HG03575 (cell line): ENCODE data around the gene ARID2.

Experiments used
- ATAC-seq: cut with Tn5 transposase; IDR thresholded peaks from one replicate; pipeline ENCODE4 v1.9.1; 2021; ENCODE audit not compliant: unreplicated experiment, insufficient number of reproducible peaks, low FRiP score; ENCODE audit errors: extremely low read depth

Gene ARID2

DNA sequence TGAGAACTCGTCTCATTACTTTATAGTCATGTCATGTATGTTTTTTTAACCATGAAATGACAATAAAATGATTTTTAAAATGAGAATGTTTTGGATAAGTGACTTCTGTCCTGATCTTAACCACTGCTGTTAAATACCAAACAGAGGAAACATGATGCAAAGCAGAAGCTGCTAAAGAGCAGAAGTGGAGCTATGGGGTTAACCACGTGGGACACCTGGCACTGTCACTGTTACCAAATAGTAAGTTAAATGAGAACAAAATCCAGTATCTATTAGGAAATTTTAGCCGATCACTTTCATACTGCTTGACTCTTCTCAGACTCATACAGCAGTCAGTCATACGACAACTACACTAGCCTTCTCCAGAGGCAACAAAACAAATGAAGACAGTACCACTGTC lies 178.4 kb downstream of the ARID2 start:
- ATAC-seq = peak; percentile 70

DNA sequence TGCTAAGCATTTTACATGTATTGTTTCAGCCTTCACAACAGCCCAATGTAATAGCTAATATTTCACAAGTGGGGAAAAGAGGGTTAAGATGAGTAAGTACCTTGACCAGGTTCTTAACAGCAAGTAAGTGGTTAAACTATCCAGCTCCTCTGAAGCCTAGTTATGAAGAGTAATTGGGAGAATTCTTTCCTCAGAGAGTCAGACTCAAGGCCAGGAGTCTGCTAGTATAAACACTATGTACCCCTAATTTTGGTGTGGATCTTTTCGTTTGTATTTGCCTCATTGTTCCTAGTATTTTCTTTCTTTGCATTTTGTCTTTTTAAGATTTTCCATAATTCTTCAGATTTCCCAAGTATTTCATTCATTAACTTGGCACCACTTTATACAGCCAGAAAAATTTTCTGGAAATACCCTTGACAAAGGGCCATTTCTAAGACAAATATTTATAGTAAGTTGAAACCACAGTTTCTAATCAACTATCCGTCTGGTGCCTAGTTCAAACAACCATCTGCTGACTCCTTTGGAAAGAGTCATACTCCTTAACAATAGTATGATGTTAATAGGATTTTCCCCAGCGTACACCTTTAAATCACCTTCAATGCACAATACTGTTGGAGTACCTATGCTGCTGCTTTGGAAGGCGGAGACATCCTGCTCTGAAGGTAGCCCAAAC lies 179.7 kb downstream of the ARID2 start:
- no peak for ATAC-seq

DNA sequence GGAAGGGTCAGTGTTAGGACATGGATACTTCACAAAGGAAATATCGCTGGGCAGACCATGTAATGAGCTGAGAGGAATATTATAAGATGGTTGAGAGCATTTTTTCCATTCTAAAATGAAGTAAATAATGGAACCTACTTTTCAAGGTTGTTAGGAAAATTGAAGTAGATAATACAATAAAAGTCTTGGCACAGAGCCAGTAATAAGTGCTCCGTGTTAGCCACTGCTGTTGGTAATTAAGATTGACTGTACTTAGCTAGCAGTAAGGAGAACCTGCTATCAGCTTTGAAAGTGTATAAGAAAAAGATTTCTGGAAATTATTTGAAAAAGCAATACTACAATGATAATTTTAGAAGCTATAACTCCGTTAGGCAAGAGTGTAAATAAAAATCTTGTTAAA lies 183.3 kb downstream of the ARID2 start:
- ATAC-seq = no peak

DNA sequence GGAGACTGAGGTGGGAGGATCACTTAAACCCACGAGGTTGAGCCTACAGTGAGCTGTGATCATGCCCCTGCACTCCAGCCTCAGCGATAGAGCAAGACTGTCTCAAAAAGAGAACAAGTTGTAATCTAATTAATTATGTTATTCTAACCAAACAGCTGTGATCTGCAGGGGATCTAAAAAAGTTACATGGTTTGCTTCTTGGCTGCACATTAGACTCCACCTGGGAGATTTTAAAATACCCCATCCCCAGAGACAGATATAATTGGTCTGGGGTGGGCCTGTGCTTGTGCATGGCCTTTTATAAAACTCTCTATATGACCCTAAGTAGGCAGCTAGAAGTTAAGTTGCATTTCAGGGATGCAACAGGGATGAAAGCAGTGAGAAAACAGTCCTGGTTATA lies 184.1 kb downstream of the ARID2 start:
- no peak for ATAC-seq

DNA sequence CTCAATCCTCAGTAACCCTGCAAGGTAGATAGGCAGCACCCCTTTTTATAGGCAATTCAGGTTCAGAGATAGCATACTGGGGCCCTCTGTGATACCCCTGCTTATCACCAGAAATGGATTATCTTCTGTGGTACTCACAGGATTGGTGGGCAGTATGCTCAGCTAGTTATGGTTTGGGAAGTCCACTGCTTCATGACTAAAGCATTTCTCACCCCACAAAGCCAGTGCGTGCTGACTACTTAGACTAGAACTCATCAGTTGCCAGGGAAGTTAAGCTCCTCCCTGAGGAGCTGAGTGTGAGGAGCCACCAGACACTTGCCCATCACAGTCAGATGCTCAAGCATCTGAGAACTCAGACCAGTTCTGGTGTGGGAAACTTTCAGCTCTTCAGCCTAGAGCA lies 184.6 kb downstream of the ARID2 start:
- no peak for ATAC-seq

DNA sequence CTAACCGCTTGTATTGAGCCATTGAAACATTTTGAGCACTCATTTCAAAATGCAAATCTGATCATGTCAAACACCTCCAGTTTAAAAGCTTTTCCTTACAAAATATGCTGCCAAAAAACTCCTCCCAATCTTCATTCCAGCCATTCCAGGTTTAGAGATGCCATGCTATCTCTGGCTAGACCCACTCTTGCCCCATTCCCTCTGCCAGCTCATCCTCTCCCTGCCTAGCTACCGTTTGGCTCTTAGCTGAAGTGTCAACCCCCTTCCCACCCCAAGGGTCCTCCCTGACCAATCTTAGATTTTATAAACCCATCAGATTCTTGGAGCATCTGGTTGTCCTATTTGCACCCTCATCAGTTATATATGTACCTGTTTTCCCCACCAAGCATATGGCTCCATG lies 185.9 kb downstream of the ARID2 start:
- ATAC-seq = no peak

DNA sequence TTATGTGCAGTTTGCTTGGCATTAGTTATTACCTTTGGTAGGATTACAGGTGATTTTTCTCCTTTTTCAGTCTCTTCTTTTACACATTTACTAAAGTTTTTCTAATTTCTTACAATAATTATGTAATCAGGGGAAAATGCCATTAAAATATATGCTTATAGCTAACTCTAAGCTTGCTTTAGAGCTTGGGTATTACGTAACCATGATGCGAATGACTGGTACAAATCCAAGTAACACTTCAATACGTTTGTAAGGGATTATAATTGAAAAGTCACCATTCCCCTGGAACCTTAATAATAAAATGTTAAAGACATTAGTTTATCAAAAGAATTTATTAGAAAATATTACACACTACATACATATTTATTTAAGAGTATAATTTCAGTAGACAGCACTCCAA lies 189.3 kb downstream of the ARID2 start:
- ATAC-seq = no peak

DNA sequence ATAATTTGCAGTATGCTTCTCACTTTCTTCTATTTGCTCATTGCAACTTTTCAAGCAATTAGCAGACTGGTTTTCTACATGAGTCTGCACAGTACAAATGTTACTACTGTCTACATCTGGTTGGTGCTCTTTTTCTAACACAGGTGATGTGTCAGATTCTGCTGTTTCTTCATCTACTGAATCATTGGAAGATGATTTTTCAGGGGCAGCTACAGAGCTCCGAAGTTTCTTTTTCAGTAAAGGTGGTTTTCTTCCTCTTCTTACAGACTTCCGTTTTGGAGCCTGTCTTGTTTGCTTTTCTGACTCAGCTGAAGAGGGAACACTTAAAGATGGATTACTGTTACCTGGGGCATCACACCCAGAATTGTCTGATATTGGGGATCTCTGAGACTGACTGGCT lies 198.8 kb downstream of the ARID2 start:
- no peak for ATAC-seq

DNA sequence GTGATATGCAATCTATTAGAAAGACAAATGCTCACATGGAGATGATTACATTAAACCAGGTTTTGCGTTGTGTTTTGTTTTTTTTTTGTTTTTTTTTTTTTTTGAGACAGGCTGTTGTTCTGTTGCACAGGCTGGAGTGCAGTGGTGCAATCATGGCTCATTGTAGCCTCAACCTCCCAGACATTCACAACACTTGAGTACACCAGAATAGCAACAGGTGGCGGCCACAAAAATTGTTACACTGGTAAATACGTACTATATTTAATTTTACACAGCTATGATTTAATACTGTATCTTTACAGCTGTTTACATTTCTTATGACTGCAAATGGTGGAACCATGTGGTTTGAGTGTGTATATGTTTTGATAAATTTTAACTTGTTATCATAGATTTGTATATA lies 200.9 kb downstream of the ARID2 start:
- ATAC-seq = no peak

DNA sequence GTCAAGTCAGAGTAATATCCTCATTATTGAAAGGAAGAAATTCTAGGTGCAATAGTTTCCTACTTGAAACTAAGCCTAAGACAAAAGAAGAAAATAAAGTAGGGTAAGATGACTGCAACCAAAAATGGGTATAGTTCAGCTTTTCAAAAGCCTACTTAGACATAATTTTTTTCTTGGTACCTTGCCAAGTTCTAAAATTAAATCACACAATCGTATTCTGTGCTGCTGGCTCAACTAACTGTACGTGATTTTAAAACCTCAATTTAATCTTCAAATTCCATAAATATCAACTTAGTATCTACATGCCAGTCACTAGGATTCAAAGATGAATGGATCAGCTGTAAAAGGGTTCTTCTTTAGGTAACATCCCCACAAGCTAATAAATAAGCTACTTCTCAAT lies 204.0 kb downstream of the ARID2 start:
- ATAC-seq = no peak

DNA sequence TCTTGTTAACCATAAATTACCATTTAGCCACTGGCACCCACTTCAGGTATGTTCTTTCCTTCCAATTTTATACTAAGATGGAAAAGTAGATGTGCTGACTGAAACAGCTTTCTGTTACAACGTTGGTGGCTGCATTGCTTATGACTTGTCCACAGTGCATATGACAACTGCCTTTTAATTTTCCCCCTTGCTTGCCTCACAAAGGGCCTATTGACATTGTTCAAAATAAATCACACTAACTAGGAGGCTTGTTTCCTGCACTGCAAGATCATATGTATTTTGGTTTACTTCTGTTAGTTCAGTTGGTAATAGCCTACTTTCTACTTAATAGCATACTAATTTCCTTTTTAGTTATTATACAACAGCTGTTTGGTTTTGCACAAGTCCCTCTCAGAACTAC lies 205.4 kb downstream of the ARID2 start:
- no peak for ATAC-seq

DNA sequence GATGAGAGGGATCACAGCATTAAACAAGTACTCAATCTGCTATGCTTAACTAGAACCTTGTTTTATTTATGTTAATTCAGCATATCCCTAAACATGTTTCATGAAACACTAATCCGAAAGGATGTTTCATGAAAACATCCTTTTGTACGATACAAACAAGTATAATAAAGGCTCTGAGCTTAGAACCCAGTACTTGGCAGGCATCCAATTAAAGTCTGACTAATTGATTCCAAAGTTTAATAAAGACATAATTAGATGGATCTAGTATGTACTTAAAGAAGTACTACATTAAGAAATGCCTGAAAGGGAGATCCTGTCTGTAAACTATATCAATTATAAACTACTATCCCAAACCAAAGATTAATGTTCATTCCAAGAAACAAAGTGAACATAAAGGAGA lies 209.1 kb downstream of the ARID2 start:
- ATAC-seq = no peak

DNA sequence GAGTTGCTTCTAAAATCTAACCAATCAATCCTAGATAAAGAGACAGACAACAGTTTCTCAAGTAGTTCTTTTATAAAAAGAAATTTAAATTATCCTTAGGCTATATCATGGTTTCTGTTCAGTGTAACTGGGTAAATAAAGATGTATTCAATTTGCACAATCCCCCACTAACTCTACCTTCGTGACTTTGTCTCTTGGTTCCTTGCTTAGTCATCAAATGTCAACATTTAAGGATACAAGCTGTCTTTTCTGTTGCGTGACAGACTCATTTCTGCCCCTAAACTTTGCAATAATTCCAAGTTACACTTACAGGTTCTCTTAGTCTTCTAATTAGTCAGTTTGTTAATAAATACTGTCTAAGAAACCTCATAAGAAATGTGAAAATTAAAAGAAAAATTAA lies 210.3 kb downstream of the ARID2 start:
- ATAC-seq = no peak

DNA sequence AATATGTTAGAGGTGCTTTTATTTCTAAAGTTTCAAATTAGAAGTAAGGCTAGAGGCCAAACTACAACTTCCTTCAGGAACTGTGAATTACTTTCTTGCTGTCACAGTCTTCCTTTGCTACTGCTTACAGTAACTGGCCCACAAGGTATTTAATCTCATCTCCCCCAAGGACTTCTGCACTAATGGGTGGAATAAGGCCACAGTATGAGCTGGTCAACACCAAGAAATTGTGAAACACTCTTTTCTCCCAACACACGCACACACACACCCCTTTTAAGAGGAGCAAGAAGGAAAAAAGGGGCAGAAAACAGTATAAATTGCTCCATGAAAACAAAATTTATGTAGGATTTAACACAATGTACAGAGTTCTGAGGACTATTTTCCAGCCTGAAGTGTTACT lies 215.3 kb downstream of the ARID2 start:
- ATAC-seq = no peak

DNA sequence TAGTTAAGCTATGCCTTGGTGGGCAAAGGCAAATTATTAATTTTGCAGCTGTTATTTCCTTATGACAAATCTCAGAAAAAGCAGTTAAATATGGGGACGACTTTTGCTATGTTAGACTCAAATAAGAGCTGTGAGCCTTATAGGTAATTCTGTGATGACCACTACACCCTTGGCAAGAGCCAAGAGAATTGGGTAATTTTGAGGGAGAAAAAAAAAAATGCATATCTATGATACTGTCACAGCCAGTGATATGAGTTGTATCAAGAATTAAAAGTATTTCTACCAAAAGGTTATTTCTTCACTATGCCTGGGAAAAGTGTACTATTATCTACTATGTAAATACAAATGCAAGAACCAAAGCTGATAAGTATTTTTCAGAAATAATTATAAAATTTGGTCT lies 216.9 kb downstream of the ARID2 start:
- no peak for ATAC-seq

DNA sequence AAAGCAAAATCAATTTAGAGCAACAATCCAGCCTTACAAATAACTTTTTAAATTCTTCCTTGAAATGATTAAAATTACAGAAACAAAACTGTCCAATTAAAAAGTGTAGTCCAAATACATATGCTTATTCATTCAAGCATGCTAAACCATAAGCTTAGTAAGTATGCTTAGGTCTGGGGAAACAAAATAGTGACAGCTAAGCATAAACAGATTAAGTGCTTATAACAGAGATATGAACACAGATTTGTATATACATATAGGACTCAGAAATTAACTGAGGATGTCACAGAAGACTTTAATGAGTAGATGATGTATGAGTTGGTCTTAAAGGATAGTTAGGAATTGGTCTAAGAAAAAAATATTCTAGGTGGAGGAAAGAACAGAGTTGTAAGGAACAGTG lies 219.0 kb downstream of the ARID2 start:
- no peak for ATAC-seq
